ENCODE data around the gene GFI1B. TPM values are rescaled to one million over a fixed set of nuclear protein-coding genes. Genes with fewer than 3 reads are reported as not detected.

Gene GFI1B
- total and polyA plus RNA-seq, 2 of the 13 experiments (the other 11 are each of a cell fraction or from before 2014, with no cell fraction given): 0.15 to 0.51 TPM

DNA sequence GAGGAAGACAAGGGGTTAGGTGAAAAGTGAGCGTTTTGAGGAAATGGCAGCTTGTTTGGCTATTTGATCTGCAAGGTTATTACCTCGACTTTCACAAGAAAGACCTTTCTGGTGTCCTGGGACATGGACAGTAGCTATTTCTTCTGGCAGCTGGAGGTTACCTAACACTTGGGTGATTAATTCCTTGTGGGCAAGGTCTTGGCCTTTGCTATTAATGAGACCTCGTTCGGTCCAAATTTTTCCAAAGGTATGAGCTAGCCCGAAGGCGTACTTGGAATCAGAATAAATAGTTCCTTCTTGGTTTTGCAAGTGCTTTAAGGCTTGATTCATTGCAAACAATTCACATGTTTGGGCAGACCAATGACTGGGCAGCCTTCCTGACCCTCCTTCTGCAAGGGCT is 57.2 kb downstream of the GFI1B start (continued):
- TF ChIP-seq AKNA (CRISPR knock-in tag; IDR thresholded peaks at IDR 0.05; ENCODE audit: borderline replicate concordance): no peak
- no peak for TF ChIP-seq ZNF652 (CRISPR knock-in tag; IDR thresholded peaks at IDR 0.05; ENCODE audit: borderline replicate concordance, low read depth)
- no peak for TF ChIP-seq ZBTB26 (CRISPR knock-in tag; IDR thresholded peaks at IDR 0.05; ENCODE audit: borderline replicate concordance)

- Histone ChIP-seq H3K4me1 (ENCODE audit: insufficient read depth, low read length) (peaks cover 14% of the 10 kb centered on the region), H3K79me2 (ENCODE audit: insufficient read depth, low read length) (peaks cover 60% of the 10 kb centered on the region), H3K9me3 (ENCODE audit: low read length) (no peaks in the 10 kb centered on the region), H3K9ac (ENCODE audit: insufficient read depth, low read depth, low read length) (no peak overlapping the region), H3K27me3 (ENCODE audit: control insufficient read depth in 1 of 2, insufficient read depth in 2 of 2, low read length in 2 of 2) (no peaks in the 10 kb centered on the region), H2AFZ (ENCODE audit: low read length) (no peak overlapping the region), H3K27ac (ENCODE audit: extremely low read length, insufficient read depth, low read length) (no peak overlapping the region), H3K4me2 (ENCODE audit: low read depth, low read length) (no peak overlapping the region), H4K20me1 (ENCODE audit: insufficient read depth, low read length) (peaks cover 7% of the 10 kb centered on the region; the same call in 1 of the 2 replicates), H3K36me3 (replicated peaks in 1 of 2; ENCODE audit: control insufficient read depth in 1 of 2, insufficient read depth in 2 of 2, low read length in 2 of 2) (peaks cover 11 to 34% of the 10 kb centered on the region in 2 experiments), H3K4me3 (replicated peaks in 1 of 3; ENCODE audit: insufficient read depth in 1 of 3, low read depth in 2 of 3, low read length in 3 of 3) (no peak overlapping the region)
- POLR2A ChIA-PET: no interaction called here
- no TSS peak for BruUV-seq (replicated peaks)
- CTCF ChIA-PET (ENCODE audit: low intra/inter-chr PET ratio, low total read pairs): no interaction called here
- DNase-seq (ENCODE audit: low spot score) (no peak), FAIRE-seq (no peak), ATAC-seq (no peak)
- intact Hi-C loops (cut with micrococcal nuclease; ENCODE audit: unreplicated experiment) (no loop called here), in situ Hi-C loops (cut with HindIII; ENCODE audit: extremely low pct_ligation_motif_present, low pct_unique_long_range_greater_than_20kb) (no loop called here)
- WGBS (ENCODE audit: low lambda C conversion rate): 97% methylated on average over 25 of the region's 25 CpGs
- no peak for TF ChIP-seq BCLAF1 (IDR thresholded peaks at IDR 0.05)
- no peak for TF ChIP-seq TRAFD1 (CRISPR knock-in tag; IDR thresholded peaks at IDR 0.05; ENCODE audit: borderline replicate concordance)
- TF ChIP-seq NAIF1 (CRISPR knock-in tag; IDR thresholded peaks at IDR 0.05; ENCODE audit: borderline replicate concordance): no peak
- no peak for TF ChIP-seq ZBTB20 (CRISPR knock-in tag; IDR thresholded peaks at IDR 0.05; ENCODE audit: borderline replicate concordance, low read depth)
- TF ChIP-seq SRF (IDR thresholded peaks at IDR 0.05; ENCODE audit: low read depth, low read length): no peak
- no peak for TF ChIP-seq KMT2A (CRISPR knock-in tag; IDR thresholded peaks at IDR 0.05)
Measured at GRCh38 chr9:133037775-133038515, 59.5 kb downstream of the GFI1B start.

Measured in HepG2 (cell line).